Activated T-helper 1 cell treated with anti-CD3 and anti-CD28 coated beads, Interleukin-12 subunit alpha, Interleukin-12 subunit beta, Interleukin-2, Interleukin-4 antibody, amounts not matched to agents 30 ng/mL and 10 ng/mL and 1 ng/mL, durations not matched to agents 14 hours and 24 hours and 36 hours (primary cell): Measurements from ENCODE around the gene GLIPR2. TPM values are rescaled to one million over a fixed set of nuclear protein-coding genes. Genes with fewer than 3 reads are reported as not detected.
A peak's percentile ranks its signal among the peaks of the same experiment; 100 is the strongest.
"Not testable (repeated sequence)": the region's sequence is repeated elsewhere in the genome, so short reads cannot be mapped to it uniquely, and the experiment has no call there.

ENCODE experiments used
- DNase-seq: peaks from one replicate; pipeline ENCODE4 v3.0.0; 2021; ENCODE audit warnings: low spot score
- H3K27ac Mint-ChIP-seq: one replicate; pipeline ENCODE4 v1.8.0; 2021; ENCODE audit warnings: mild to moderate bottlenecking, mixed read lengths
- H3K27me3 Mint-ChIP-seq: one replicate; pipeline ENCODE4 v1.8.0; 2022; ENCODE audit warnings: mild to moderate bottlenecking, moderate library complexity, mixed read lengths; ENCODE audit not compliant: insufficient read depth
- H3K36me3 Mint-ChIP-seq: one replicate; pipeline ENCODE4 v1.8.0; 2021; ENCODE audit warnings: low read depth, mixed read lengths
- H3K4me1 Mint-ChIP-seq: one replicate; pipeline ENCODE4 v1.8.0; 2021; ENCODE audit warnings: low read depth, mixed read lengths
- H3K4me3 Mint-ChIP-seq: one replicate; pipeline ENCODE4 v1.8.0; 2021; ENCODE audit warnings: mild to moderate bottlenecking, moderate library complexity, mixed read lengths
- H3K9me3 Mint-ChIP-seq: one replicate; pipeline ENCODE4 v1.8.0; 2021; ENCODE audit warnings: mixed read lengths
- intact Hi-C: fragments of 100-400 bp; cut with micrococcal nuclease; formaldehyde crosslinking; loops from one replicate; pipeline ENCODE4 v1.15.1; 2024
- total RNA-seq: library from RNA; stranded (reverse); gene quantifications from 2 replicates; pipeline ENCODE4 v1.2.3, GENCODE V29; 2022

GLIPR2 gene
- total RNA-seq, 1 donor from 2014 or later, result 27.5 TPM

GRCh38 chr9:36176496-36176895, 40.0 kb downstream of the GLIPR2 start:
- H3K36me3 Mint-ChIP-seq, H3K4me1 Mint-ChIP-seq, DNase-seq, H3K9me3 Mint-ChIP-seq, H3K27me3 Mint-ChIP-seq, H3K4me3 Mint-ChIP-seq, H3K27ac Mint-ChIP-seq, intact Hi-C loops: not testable (repeated sequence)

GRCh38 chr9:36177571-36177970, 41.0 kb downstream of the GLIPR2 start:
- Mint-ChIP-seq H3K4me1 (peaks cover 10% of the 10 kb centered on the region), H3K4me3 (no peak overlapping the region), H3K36me3 (no peaks in the 10 kb centered on the region), H3K27ac (no peak overlapping the region), H3K27me3 (no peaks in the 10 kb centered on the region), H3K9me3 (no peaks in the 10 kb centered on the region)
- intact Hi-C loops, result no loop called here
- DNase-seq, result no peak

GRCh38 chr9:36180243-36180642, 43.7 kb downstream of the GLIPR2 start:
- H3K4me3 Mint-ChIP-seq, intact Hi-C loops: not testable (repeated sequence)

GRCh38 chr9:36187414-36187813, 50.9 kb downstream of the GLIPR2 start:
- DNase-seq, result no peak
- Mint-ChIP-seq H3K9me3 (no peaks in the 10 kb centered on the region), H3K27me3 (peaks cover 4% of the 10 kb centered on the region), H3K27ac (no peak overlapping the region), H3K4me1 (peaks cover 25% of the 10 kb centered on the region), H3K36me3 (peaks cover 7% of the 10 kb centered on the region), H3K4me3 (no peak overlapping the region)
- intact Hi-C loops, result no loop called here

More at GRCh38 chr9:36180243-36180642, 43.7 kb downstream of the GLIPR2 start:
- not testable (repeated sequence) for H3K4me1 Mint-ChIP-seq, H3K27ac Mint-ChIP-seq, H3K36me3 Mint-ChIP-seq, H3K9me3 Mint-ChIP-seq, DNase-seq, H3K27me3 Mint-ChIP-seq

- intact Hi-C loops, result no loop called here
- no peaks in the 10 kb centered on the region for H3K9me3 Mint-ChIP-seq
- peaks cover 4% of the 10 kb centered on the region for H3K27me3 Mint-ChIP-seq
- H3K36me3 Mint-ChIP-seq, result peaks cover 11% of the 10 kb centered on the region
- DNase-seq, result no peak
- no peak overlapping the region for H3K4me3 Mint-ChIP-seq
- H3K27ac Mint-ChIP-seq, result no peak overlapping the region
- peaks cover 33% of the 10 kb centered on the region for H3K4me1 Mint-ChIP-seq
These were observed 51.7 kb downstream of the GLIPR2 start for GRCh38 chr9:36188212-36188611.

GRCh38 chr9:36189976-36190375, 53.4 kb downstream of the GLIPR2 start:
- Mint-ChIP-seq H3K27me3 (peaks cover 4% of the 10 kb centered on the region), H3K4me1 (peaks cover 51% of the 10 kb centered on the region), H3K27ac (no peak overlapping the region), H3K4me3 (peak overlapping the region; percentile 96), H3K9me3 (no peaks in the 10 kb centered on the region), H3K36me3 (peaks cover 24% of the 10 kb centered on the region)
- DNase-seq, result no peak
- intact Hi-C loops, result loop anchor here (1.0 to 10.0 kb wide), 15 partner anchors 17 to 1275 kb away; partner anchors contain the start of genes CREB3, GLIPR2, GNE and HINT2

- H3K4me3 Mint-ChIP-seq, result peak within 1 kb of the TSS; percentile 96
- no peaks in the 10 kb centered on the region for H3K9me3 Mint-ChIP-seq
- peaks cover 29% of the 10 kb centered on the region for H3K36me3 Mint-ChIP-seq
- H3K27me3 Mint-ChIP-seq, result peaks cover 4% of the 10 kb centered on the region
- H3K4me1 Mint-ChIP-seq, result peaks cover 56% of the 10 kb centered on the region
- intact Hi-C loops, result loop anchor here (1.0 to 10.0 kb wide), 17 partner anchors 10 to 1274 kb away; partner anchors contain the start of genes CREB3, GLIPR2, GNE and HINT2
- DNase-seq, result peak; percentile 94
- peak within 1 kb of the TSS; percentile 78 for H3K27ac Mint-ChIP-seq
These were observed 54.1 kb downstream of the GLIPR2 start, which contains the start of gene CLTA for GRCh38 chr9:36190388-36191289. CLTA (plus strand) TSS chr9:36190921; CDS start chr9:36191057, 136 bp downstream.

- peak; percentile 43 for DNase-seq
- intact Hi-C loops, result loop anchor here (1.0 to 10.0 kb wide), 7 partner anchors 9 to 1274 kb away; partner anchors contain the start of genes GLIPR2, RECK and ZBTB5
- Mint-ChIP-seq H3K4me1 (peaks cover 56% of the 10 kb centered on the region), H3K27ac (peak overlapping the region; percentile 78), H3K9me3 (no peaks in the 10 kb centered on the region), H3K36me3 (peaks cover 29% of the 10 kb centered on the region), H3K4me3 (peak overlapping the region; percentile 96), H3K27me3 (peaks cover 4% of the 10 kb centered on the region)
These were observed 54.7 kb downstream of the GLIPR2 start for GRCh38 chr9:36191290-36191645.

GRCh38 chr9:36191686-36192085, 55.2 kb downstream of the GLIPR2 start:
- DNase-seq, result no peak
- peak overlapping the region; percentile 78 for H3K27ac Mint-ChIP-seq
- H3K27me3 Mint-ChIP-seq, result peaks cover 4% of the 10 kb centered on the region
- no peaks in the 10 kb centered on the region for H3K9me3 Mint-ChIP-seq
- peak overlapping the region; percentile 96 for H3K4me3 Mint-ChIP-seq
- H3K36me3 Mint-ChIP-seq, result peaks cover 32% of the 10 kb centered on the region
- peaks cover 56% of the 10 kb centered on the region for H3K4me1 Mint-ChIP-seq
- intact Hi-C loops, result loop anchor here (1.0 to 10.0 kb wide), 7 partner anchors 9 to 1273 kb away; partner anchors contain the start of genes GLIPR2, RECK and ZBTB5

GRCh38 chr9:36192196-36192595, 55.7 kb downstream of the GLIPR2 start:
- Mint-ChIP-seq H3K4me1 (peaks cover 55% of the 10 kb centered on the region), H3K27ac (peak overlapping the region; percentile 78), H3K4me3 (peak overlapping the region; percentile 96), H3K27me3 (peaks cover 4% of the 10 kb centered on the region), H3K36me3 (peaks cover 32% of the 10 kb centered on the region), H3K9me3 (no peaks in the 10 kb centered on the region)
- intact Hi-C loops, result loop anchor here (5.0 to 10.0 kb wide), 3 partner anchors 295 to 1273 kb away; partner anchors contain the start of gene ZBTB5
- no peak for DNase-seq

GRCh38 chr9:36193023-36193422, 56.5 kb downstream of the GLIPR2 start:
- peak overlapping the region; percentile 96 for H3K4me3 Mint-ChIP-seq
- H3K27me3 Mint-ChIP-seq, result peaks cover 4% of the 10 kb centered on the region
- peaks cover 52% of the 10 kb centered on the region for H3K4me1 Mint-ChIP-seq
- no peaks in the 10 kb centered on the region for H3K9me3 Mint-ChIP-seq
- no peak overlapping the region for H3K27ac Mint-ChIP-seq
- DNase-seq, result no peak
- H3K36me3 Mint-ChIP-seq, result peaks cover 36% of the 10 kb centered on the region
- intact Hi-C loops, result loop anchor here (5.0 to 10.0 kb wide), 3 partner anchors 294 to 1272 kb away; partner anchors contain the start of gene ZBTB5

- H3K9me3 Mint-ChIP-seq, result no peaks in the 10 kb centered on the region
- H3K27ac Mint-ChIP-seq, result peak overlapping the region; percentile 32
- no peaks in the 10 kb centered on the region for H3K27me3 Mint-ChIP-seq
- H3K4me1 Mint-ChIP-seq, result peaks cover 51% of the 10 kb centered on the region
- no peak for DNase-seq
- peak overlapping the region; percentile 51 for H3K4me3 Mint-ChIP-seq
- intact Hi-C loops, result loop anchor here (5.0 to 10.0 kb wide), 3 partner anchors 293 to 1270 kb away; partner anchors contain the start of gene ZBTB5
- peaks cover 40% of the 10 kb centered on the region for H3K36me3 Mint-ChIP-seq
These were observed 57.9 kb downstream of the GLIPR2 start for GRCh38 chr9:36194326-36195000.
